ENCODE results near the gene ZFAND3. TPM values are rescaled to one million over a fixed set of nuclear protein-coding genes. Genes with fewer than 3 reads are reported as not detected.

Gene ZFAND3
- total RNA-seq, 1 experiment from 2014 or later, result 75.0 TPM

GRCh38 chr6:38079107-38079506 is 259.6 kb downstream of the ZFAND3 start:
- intact Hi-C loops (cut with micrococcal nuclease; ENCODE audit: unreplicated experiment), result no loop called here
- CTCF ChIA-PET, result interaction anchor here (0.6 kb wide), 1 partner anchor 289 kb away, joined by 3 read pairs; no protein-coding TSS in a partner anchor

DNA sequence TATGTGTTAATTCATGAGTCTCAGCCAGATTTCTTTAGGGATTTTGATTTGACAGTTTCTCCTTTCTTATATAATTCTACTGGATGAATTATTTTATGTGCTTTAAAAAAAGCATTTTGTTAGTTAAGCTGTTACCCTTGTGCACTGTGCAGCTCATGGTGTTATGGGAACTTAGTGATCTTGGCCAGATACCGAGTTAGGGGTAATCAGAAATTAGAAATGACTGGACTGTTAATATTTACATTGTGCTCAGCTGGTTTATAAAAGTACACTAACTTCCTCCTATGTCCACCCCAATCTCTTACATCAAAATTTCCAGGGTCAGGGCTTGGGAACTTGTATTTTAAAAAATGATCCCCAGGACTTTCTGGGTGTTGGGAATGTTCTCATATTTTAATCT is 260.0 kb downstream of the ZFAND3 start:
- no peak for TF ChIP-seq CTCF (IDR thresholded peaks at IDR 0.05; ENCODE audit: unreplicated experiment)
- no peak for DNase-seq
- CTCF ChIA-PET, result interaction anchor here (0.6 kb wide), 1 partner anchor 288 kb away, joined by 3 read pairs; no protein-coding TSS in a partner anchor
- Mint-ChIP-seq H3K4me1 (ENCODE audit: low read depth, unreplicated experiment) (peaks cover 28% of the 10 kb centered on the region), H3K9me3 (ENCODE audit: low read depth, unreplicated experiment) (no peaks in the 10 kb centered on the region), H3K27ac (ENCODE audit: unreplicated experiment) (no peak overlapping the region), H3K4me3 (ENCODE audit: low read depth, unreplicated experiment) (no peak overlapping the region), H3K36me3 (ENCODE audit: insufficient read depth, unreplicated experiment) (peaks cover 14% of the 10 kb centered on the region), H3K27me3 (ENCODE audit: unreplicated experiment) (no peaks in the 10 kb centered on the region)
- BruUV-seq (replicated peaks), result no TSS peak
- intact Hi-C loops (cut with micrococcal nuclease; ENCODE audit: unreplicated experiment), result no loop called here

More at GRCh38 chr6:38079107-38079506, 259.6 kb downstream of the ZFAND3 start:
- H3K4me3 Mint-ChIP-seq (ENCODE audit: low read depth, unreplicated experiment), result no peak overlapping the region
- no peaks in the 10 kb centered on the region for H3K27me3 Mint-ChIP-seq (ENCODE audit: unreplicated experiment)
- TF ChIP-seq CTCF (IDR thresholded peaks at IDR 0.05; ENCODE audit: unreplicated experiment), result no peak
- no TSS peak for BruUV-seq (replicated peaks)
- DNase-seq, result no peak
- H3K27ac Mint-ChIP-seq (ENCODE audit: unreplicated experiment), result no peak overlapping the region
- peaks cover 14% of the 10 kb centered on the region for H3K36me3 Mint-ChIP-seq (ENCODE audit: insufficient read depth, unreplicated experiment)
- H3K9me3 Mint-ChIP-seq (ENCODE audit: low read depth, unreplicated experiment), result no peaks in the 10 kb centered on the region
- peaks cover 28% of the 10 kb centered on the region for H3K4me1 Mint-ChIP-seq (ENCODE audit: low read depth, unreplicated experiment)

- CTCF ChIA-PET, result no interaction called here
- H3K4me3 Mint-ChIP-seq (ENCODE audit: low read depth, unreplicated experiment), result no peak overlapping the region
- no peaks in the 10 kb centered on the region for H3K27me3 Mint-ChIP-seq (ENCODE audit: unreplicated experiment)
- no peaks in the 10 kb centered on the region for H3K9me3 Mint-ChIP-seq (ENCODE audit: low read depth, unreplicated experiment)
- intact Hi-C loops (cut with micrococcal nuclease; ENCODE audit: unreplicated experiment), result no loop called here
- DNase-seq, result no peak
- BruUV-seq (replicated peaks), result no TSS peak
- H3K36me3 Mint-ChIP-seq (ENCODE audit: insufficient read depth, unreplicated experiment), result peaks cover 14% of the 10 kb centered on the region
- peak overlapping the region; percentile 1 for H3K27ac Mint-ChIP-seq (ENCODE audit: unreplicated experiment)
- H3K4me1 Mint-ChIP-seq (ENCODE audit: low read depth, unreplicated experiment), result peaks cover 28% of the 10 kb centered on the region
- TF ChIP-seq CTCF (IDR thresholded peaks at IDR 0.05; ENCODE audit: unreplicated experiment), result no peak
Observed at GRCh38 chr6:38080360-38080759, 260.8 kb downstream of the ZFAND3 start.

DNA sequence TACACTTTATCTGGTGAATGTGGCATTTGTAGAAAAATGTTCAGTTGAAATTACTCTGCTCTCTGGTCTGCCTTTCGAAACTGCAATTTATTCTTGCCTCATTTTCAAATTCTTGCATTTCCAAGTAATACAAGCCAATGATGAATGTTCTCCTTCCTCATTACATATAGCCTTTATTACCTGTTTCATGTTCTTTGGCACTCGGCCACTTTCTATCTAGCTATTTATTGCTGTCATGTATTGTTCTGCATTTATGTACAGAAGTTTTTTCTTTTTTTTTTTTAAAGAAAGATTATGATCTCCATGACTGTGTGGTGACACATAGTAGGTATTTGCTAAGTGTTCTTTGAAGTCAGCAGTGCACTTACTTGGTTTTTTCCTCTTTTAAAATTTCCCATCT is 261.4 kb downstream of the ZFAND3 start:
- DNase-seq, result no peak
- Mint-ChIP-seq H3K27ac (ENCODE audit: unreplicated experiment) (peak overlapping the region; percentile 1), H3K4me1 (ENCODE audit: low read depth, unreplicated experiment) (peaks cover 28% of the 10 kb centered on the region), H3K9me3 (ENCODE audit: low read depth, unreplicated experiment) (no peaks in the 10 kb centered on the region), H3K27me3 (ENCODE audit: unreplicated experiment) (no peaks in the 10 kb centered on the region), H3K36me3 (ENCODE audit: insufficient read depth, unreplicated experiment) (peaks cover 14% of the 10 kb centered on the region), H3K4me3 (ENCODE audit: low read depth, unreplicated experiment) (no peak overlapping the region)
- no TSS peak for BruUV-seq (replicated peaks)
- CTCF ChIA-PET, result no interaction called here
- intact Hi-C loops (cut with micrococcal nuclease; ENCODE audit: unreplicated experiment), result no loop called here
- no peak for TF ChIP-seq CTCF (IDR thresholded peaks at IDR 0.05; ENCODE audit: unreplicated experiment)

All from Calu3 (cell line).